Common myeloid progenitor, CD34-positive (primary cell): ENCODE data around the gene MRPL4.

Experiments used
- CTCF ChIA-PET: fragments of 350-600 bp; sonication (Branson Sonifier 250); formaldehyde crosslinking; loops from one replicate; lab custom pipeline; 2021; ENCODE audit warnings: antibody characterized with exemption; lab: Charles Lee
- POLR2A ChIA-PET: fragments of 350-600 bp; sonication (Branson Sonifier 250); formaldehyde crosslinking; loops from one replicate; lab custom pipeline; 2021; ENCODE audit warnings: antibody characterized with exemption; lab: Charles Lee
- DNase-seq, 3 donors: peaks; one replicate each; pipeline versions ENCODE4 v3.0.0 to v3.0.0-alpha.2; 2013
- H3K27ac ChIP-seq, 2 experiments: 1 replicate in 1 of 2; 2 replicates in 1 of 2; pipeline ENCODE4 v1.7.0; 2013; ENCODE audit warnings: inconsistent platforms in 2 of 2, low read length in 2 of 2, mild to moderate bottlenecking in 2 of 2, low read depth in 1 of 2, moderate library complexity in 1 of 2; ENCODE audit not compliant: severe bottlenecking in 2 of 2, insufficient read depth in 1 of 2, poor library complexity in 1 of 2
- H3K27me3 ChIP-seq, 5 experiments: replicated peaks in 2 of 5; 1 replicate in 3 of 5; 2 replicates in 2 of 5; pipeline versions ENCODE4 v1.6.1 to v1.7.0; 2013; ENCODE audit warnings: low read length in 4 of 5, mild to moderate bottlenecking in 2 of 5, moderate library complexity in 2 of 5, inconsistent platforms in 1 of 5; ENCODE audit not compliant: insufficient read depth in 5 of 5, control insufficient read depth in 4 of 5
- H3K36me3 ChIP-seq, 4 experiments: 1 replicate in 2 of 4; 2 replicates in 2 of 4; pipeline versions ENCODE4 v1.6.1 to v1.7.0; 2013; ENCODE audit warnings: low read length in 3 of 4, control low read depth in 1 of 4, mild to moderate bottlenecking in 1 of 4; ENCODE audit not compliant: control insufficient read depth in 4 of 4, insufficient read depth in 4 of 4
- H3K4me1 ChIP-seq, 4 experiments: 1 replicate in 3 of 4; 2 replicates in 1 of 4; pipeline versions ENCODE4 v1.6.1 to v1.7.1; 2013; ENCODE audit warnings: low read length in 3 of 4, mild to moderate bottlenecking in 3 of 4, control low read depth in 1 of 4, inconsistent platforms in 1 of 4, moderate library complexity in 1 of 4; ENCODE audit not compliant: control insufficient read depth in 4 of 4, insufficient read depth in 4 of 4; ENCODE audit errors: control extremely low read depth in 1 of 4
- H3K4me3 ChIP-seq, 7 experiments: 1 replicate in 4 of 7; 2 replicates in 3 of 7; pipeline versions ENCODE4 v1.5.1 to v1.7.0; 2013; ENCODE audit warnings: mild to moderate bottlenecking in 7 of 7, low read length in 6 of 7, moderate library complexity in 6 of 7, inconsistent platforms in 2 of 7, low read depth in 2 of 7, control low read depth in 1 of 7; ENCODE audit not compliant: insufficient read depth in 4 of 7, control insufficient read depth in 1 of 7; ENCODE audit errors: extremely low read depth in 1 of 7
- H3K9me3 ChIP-seq, 5 experiments: 1 replicate in 4 of 5; 2 replicates in 1 of 5; pipeline versions ENCODE4 v1.6.1 to v1.7.1; 2013; ENCODE audit warnings: low read length in 4 of 5, mild to moderate bottlenecking in 2 of 5, inconsistent platforms in 1 of 5, low read depth in 1 of 5, moderate library complexity in 1 of 5; ENCODE audit not compliant: control insufficient read depth in 4 of 5, insufficient read depth in 2 of 5; ENCODE audit errors: control extremely low read depth in 1 of 5
- WGBS: methylation state at CpG from one replicate; pipeline ENCODE4 v1.1.5; 2013; ENCODE audit not compliant: insufficient coverage; 5-methylcytosine and 5-hydroxymethylcytosine counted together

MRPL4 gene

DNA sequence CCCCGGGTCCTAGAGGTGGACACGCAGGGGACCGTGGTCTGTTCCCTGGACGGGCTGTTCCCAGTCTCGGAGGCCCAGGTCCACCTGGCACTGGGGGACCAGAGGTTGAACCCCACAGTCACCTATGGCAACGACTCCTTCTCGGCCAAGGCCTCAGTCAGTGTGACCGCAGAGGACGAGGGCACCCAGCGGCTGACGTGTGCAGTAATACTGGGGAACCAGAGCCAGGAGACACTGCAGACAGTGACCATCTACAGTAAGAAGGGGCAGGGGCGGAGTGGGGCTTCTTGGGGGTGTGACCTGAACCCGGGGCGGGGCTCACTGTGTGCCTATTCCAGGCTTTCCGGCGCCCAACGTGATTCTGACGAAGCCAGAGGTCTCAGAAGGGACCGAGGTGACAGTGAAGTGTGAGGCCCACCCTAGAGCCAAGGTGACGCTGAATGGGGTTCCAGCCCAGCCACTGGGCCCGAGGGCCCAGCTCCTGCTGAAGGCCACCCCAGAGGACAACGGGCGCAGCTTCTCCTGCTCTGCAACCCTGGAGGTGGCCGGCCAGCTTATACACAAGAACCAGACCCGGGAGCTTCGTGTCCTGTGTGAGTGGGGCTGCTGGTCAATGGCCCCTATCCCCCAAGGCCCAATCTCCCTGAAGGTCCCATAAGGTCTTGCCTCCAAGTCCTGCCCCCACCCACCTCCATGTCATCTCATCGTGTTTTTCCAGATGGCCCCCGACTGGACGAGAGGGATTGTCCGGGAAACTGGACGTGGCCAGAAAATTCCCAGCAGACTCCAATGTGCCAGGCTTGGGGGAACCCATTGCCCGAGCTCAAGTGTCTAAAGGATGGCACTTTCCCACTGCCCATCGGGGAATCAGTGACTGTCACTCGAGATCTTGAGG is 32.3 kb downstream of the MRPL4 start:
- CTCF ChIA-PET: interaction anchor here (1.0 to 3.2 kb wide), 4 partner anchors 11 to 37 kb away, joined by 3 to 16 read pairs (median 4); partner anchors contain the start of gene ICAM1
- H3K4me3 ChIP-seq: no peak overlapping the region
- no peak for DNase-seq
- WGBS: 98% methylated on average over 30 of the region's 34 CpGs
- H3K27ac ChIP-seq: no peak overlapping the region
- peaks cover 0 to 3% (median 0%) of the 10 kb centered on the region in 5 experiments for H3K27me3 ChIP-seq
- H3K4me1 ChIP-seq: peaks cover 5 to 60% (median 55%) of the 10 kb centered on the region in 4 experiments
- peaks cover 0 to 24% (median 13%) of the 10 kb centered on the region in 4 experiments for H3K36me3 ChIP-seq
- POLR2A ChIA-PET: interaction anchor here (1.1 to 5.6 kb wide), 2 partner anchors 13 kb away, joined by 4 to 60 read pairs; partner anchors contain the start of gene ICAM1
- H3K9me3 ChIP-seq: no peaks in the 10 kb centered on the region

DNA sequence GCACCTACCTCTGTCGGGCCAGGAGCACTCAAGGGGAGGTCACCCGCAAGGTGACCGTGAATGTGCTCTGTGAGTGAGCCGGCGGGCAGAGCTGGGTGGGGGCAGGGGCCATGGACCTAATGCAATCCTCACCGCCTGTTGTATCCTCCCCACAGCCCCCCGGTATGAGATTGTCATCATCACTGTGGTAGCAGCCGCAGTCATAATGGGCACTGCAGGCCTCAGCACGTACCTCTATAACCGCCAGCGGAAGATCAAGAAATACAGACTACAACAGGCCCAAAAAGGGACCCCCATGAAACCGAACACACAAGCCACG is 32.9 kb downstream of the MRPL4 start:
- WGBS: 94% methylated on average over 11 of the region's 13 CpGs
- Histone ChIP-seq H3K27me3 (peaks cover 0 to 3% (median under 1%) of the 10 kb centered on the region in 5 experiments), H3K4me1 (peaks cover 4 to 60% (median 56%) of the 10 kb centered on the region in 4 experiments), H3K36me3 (peaks cover 0 to 24% (median 13%) of the 10 kb centered on the region in 4 experiments), H3K4me3 (no peak overlapping the region), H3K27ac (no peak overlapping the region), H3K9me3 (no peaks in the 10 kb centered on the region)
- DNase-seq: no peak
- ChIA-PET CTCF (interaction anchor here (1.5 to 3.2 kb wide), 2 partner anchors 14 to 37 kb away, joined by 4 to 16 read pairs; partner anchors contain the start of gene ICAM1), POLR2A (interaction anchor here (5.6 kb wide), 1 partner anchor 14 kb away, joined by 60 read pairs; the partner anchor contains the start of gene ICAM1)

DNA sequence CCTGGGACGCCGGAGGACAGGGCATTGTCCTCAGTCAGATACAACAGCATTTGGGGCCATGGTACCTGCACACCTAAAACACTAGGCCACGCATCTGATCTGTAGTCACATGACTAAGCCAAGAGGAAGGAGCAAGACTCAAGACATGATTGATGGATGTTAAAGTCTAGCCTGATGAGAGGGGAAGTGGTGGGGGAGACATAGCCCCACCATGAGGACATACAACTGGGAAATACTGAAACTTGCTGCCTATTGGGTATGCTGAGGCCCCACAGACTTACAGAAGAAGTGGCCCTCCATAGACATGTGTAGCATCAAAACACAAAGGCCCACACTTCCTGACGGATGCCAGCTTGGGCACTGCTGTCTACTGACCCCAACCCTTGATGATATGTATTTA is 33.4 kb downstream of the MRPL4 start:
- no peak overlapping the region for H3K27ac ChIP-seq
- H3K27me3 ChIP-seq: peaks cover 0 to 7% (median 6%) of the 10 kb centered on the region in 5 experiments
- POLR2A ChIA-PET: interaction anchor here (1.2 to 5.6 kb wide), 2 partner anchors 14 kb away, joined by 3 to 60 read pairs; partner anchors contain the start of gene ICAM1
- H3K4me3 ChIP-seq: no peak overlapping the region
- peak in 1 of 3 donors; percentile 58 for DNase-seq
- H3K9me3 ChIP-seq: no peaks in the 10 kb centered on the region
- H3K4me1 ChIP-seq: peaks cover under 1 to 60% (median 56%) of the 10 kb centered on the region in 4 experiments
- CTCF ChIA-PET: interaction anchor here (0.9 to 7.6 kb wide), 6 partner anchors 15 to 115 kb away, joined by 3 to 83 read pairs (median 6); partner anchors contain the start of genes ICAM1 and RAVER1
- 73% methylated on average over 3 of the region's 4 CpGs for WGBS
- peaks cover 0 to 24% (median 13%) of the 10 kb centered on the region in 4 experiments for H3K36me3 ChIP-seq

DNA sequence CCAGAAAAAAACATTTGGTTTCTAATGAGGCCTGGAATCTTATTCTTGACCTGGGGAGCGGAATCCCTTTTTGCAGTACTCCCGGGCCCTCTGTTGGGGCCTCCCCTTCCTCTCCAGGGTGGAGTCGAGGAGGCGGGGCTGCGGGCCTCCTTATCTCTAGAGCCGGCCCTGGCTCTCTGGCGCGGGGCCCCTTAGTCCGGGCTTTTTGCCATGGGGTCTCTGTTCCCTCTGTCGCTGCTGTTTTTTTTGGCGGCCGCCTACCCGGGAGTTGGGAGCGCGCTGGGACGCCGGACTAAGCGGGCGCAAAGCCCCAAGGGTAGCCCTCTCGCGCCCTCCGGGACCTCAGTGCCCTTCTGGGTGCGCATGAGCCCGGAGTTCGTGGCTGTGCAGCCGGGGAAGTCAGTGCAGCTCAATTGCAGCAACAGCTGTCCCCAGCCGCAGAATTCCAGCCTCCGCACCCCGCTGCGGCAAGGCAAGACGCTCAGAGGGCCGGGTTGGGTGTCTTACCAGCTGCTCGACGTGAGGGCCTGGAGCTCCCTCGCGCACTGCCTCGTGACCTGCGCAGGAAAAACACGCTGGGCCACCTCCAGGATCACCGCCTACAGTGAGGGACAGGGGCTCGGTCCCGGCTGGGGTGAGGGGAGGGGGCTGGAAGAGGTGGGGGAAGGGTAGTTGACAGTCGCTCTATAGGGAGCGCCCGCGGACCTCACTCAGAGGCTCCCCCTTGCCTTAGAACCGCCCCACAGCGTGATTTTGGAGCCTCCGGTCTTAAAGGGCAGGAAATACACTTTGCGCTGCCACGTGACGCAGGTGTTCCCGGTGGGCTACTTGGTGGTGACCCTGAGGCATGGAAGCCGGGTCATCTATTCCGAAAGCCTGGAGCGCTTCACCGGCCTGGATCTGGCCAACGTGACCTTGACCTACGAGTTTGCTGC is 35.1 kb downstream of the MRPL4 start, which contains the start of gene ICAM4:
Gene ICAM4 (plus strand): TSS at position 153 of the 935 bp plus-strand sequence. CDS start 58 bp downstream, at position 211.
- H3K9me3 ChIP-seq: no peaks in the 10 kb centered on the region
- ChIA-PET CTCF (interaction anchor here (0.9 to 7.6 kb wide), 10 partner anchors 9 to 104 kb away, joined by 3 to 83 read pairs (median 6); partner anchors contain the start of genes ICAM1 and RAVER1), POLR2A (interaction anchor here (1.2 to 5.6 kb wide), 2 partner anchors 8 to 16 kb away, joined by 5 to 60 read pairs; partner anchors contain the start of gene ICAM1)
- DNase-seq: peak; percentile 65 to 83 (median 78)
- H3K27me3 ChIP-seq: peaks cover 0 to 24% (median 21%) of the 10 kb centered on the region in 5 experiments
- 1% methylated on average over 50 of the region's 59 CpGs for WGBS
- H3K4me3 ChIP-seq: peak within 1 kb of the TSS in 6 of 7 experiments; percentile 36 to 76 (median 62)
- H3K4me1 ChIP-seq: peaks cover 0 to 75% (median 71%) of the 10 kb centered on the region in 4 experiments
- peaks cover 0 to 24% (median 13%) of the 10 kb centered on the region in 4 experiments for H3K36me3 ChIP-seq
- H3K27ac ChIP-seq: peak within 1 kb of the TSS in 1 of 2 experiments; percentile 73

DNA sequence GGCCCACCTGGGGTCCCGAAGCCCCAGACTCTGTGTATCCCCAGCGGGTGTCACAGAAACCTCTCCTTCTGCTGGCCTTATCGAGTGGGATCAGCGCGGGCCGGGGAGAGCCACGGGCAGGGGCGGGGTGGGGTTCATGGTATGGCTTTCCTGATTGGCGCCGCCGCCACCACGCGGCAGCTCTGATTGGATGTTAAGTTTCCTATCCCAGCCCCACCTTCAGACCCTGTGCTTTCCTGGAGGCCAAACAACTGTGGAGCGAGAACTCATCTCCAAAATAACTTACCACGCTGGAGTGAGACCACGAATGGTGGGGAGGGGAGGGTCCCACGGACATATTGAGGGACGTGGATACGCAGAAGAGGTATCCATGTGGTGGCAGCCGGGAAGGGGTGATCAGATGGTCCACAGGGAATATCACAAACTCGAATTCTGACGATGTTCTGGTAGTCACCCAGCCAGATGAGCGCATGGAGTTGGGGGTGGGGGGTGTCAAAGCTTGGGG is 36.7 kb downstream of the MRPL4 start:
- Histone ChIP-seq H3K27ac (peak overlapping the region in 1 of 2 experiments; percentile 73), H3K4me3 (peak overlapping the region in 5 of 7 experiments; percentile 39 to 76 (median 68)), H3K27me3 (peaks cover 0 to 40% (median 33%) of the 10 kb centered on the region in 5 experiments), H3K36me3 (peaks cover 0 to 21% (median 10%) of the 10 kb centered on the region in 4 experiments), H3K9me3 (no peaks in the 10 kb centered on the region), H3K4me1 (peaks cover 0 to 89% (median 86%) of the 10 kb centered on the region in 4 experiments)
- DNase-seq: peak; percentile 66 to 79 (median 77)
- 0% methylated on average over 20 of the region's 23 CpGs for WGBS
- ChIA-PET CTCF (interaction anchor here (1.0 to 7.6 kb wide), 12 partner anchors 10 to 104 kb away, joined by 3 to 83 read pairs (median 6); partner anchors contain the start of gene ICAM1), POLR2A (interaction anchor here (1.0 to 5.6 kb wide), 7 partner anchors 9 to 54 kb away, joined by 3 to 60 read pairs (median 7); partner anchors contain the start of genes ICAM1 and RAVER1)
